ENCODE results near the gene GAS2. TPM values are rescaled to one million over a fixed set of nuclear protein-coding genes. Genes with fewer than 3 reads are reported as not detected.

The GAS2 gene
- polyA plus RNA-seq, 1 of the 3 experiments (the other 2 are of a cell fraction): 0.72 TPM

- H3K27ac ChIP-seq (ENCODE audit: low read depth in 2 of 2, low read length in 1 of 2): no peak overlapping the region
- no peak overlapping the region for H3K4me3 ChIP-seq (ENCODE audit: low read depth in 2 of 2, low read length in 1 of 2)
- no peaks in the 10 kb centered on the region for H3K79me2 ChIP-seq (ENCODE audit: insufficient read depth)
- H3K4me1 ChIP-seq (ENCODE audit: control insufficient read depth in 1 of 2, insufficient read depth in 2 of 2, low read depth in 1 of 2, low read length in 1 of 2): peaks cover 0 to 15% of the 10 kb centered on the region in 2 experiments; a peak in 1 of 4 replicates
- H3K4me2 ChIP-seq: peak overlapping the region; percentile 21; the same call in 1 of the 2 replicates
- H3F3A ChIP-seq (replicated peaks; ENCODE audit: insufficient read depth): no peaks in the 10 kb centered on the region
- no peaks in the 10 kb centered on the region for H4K20me1 ChIP-seq (ENCODE audit: insufficient read depth)
- no peaks in the 10 kb centered on the region for H3K36me3 ChIP-seq (replicated peaks in 1 of 2; ENCODE audit: control insufficient read depth in 1 of 2, insufficient read depth in 2 of 2, low read length in 1 of 2)
- H3K9ac ChIP-seq: no peak overlapping the region
- ChIA-PET CTCF (interaction anchor here (2.1 kb wide), 1 partner anchor 20 kb away, joined by 6 read pairs; no protein-coding TSS in a partner anchor), POLR2A (no interaction called here)
- no peak overlapping the region for H2AFZ ChIP-seq (ENCODE audit: low read depth)
- H3K9me2 ChIP-seq: no peaks in the 10 kb centered on the region
- DNase-seq: no peak
- 58% methylated on average over 2 of the region's 2 CpGs for WGBS (ENCODE audit: low lambda C conversion rate)
- no peaks in the 10 kb centered on the region for H3K9me3 ChIP-seq
- no peaks in the 10 kb centered on the region for H3K27me3 ChIP-seq (ENCODE audit: insufficient read depth)
- TF ChIP-seq, protein P1, sequence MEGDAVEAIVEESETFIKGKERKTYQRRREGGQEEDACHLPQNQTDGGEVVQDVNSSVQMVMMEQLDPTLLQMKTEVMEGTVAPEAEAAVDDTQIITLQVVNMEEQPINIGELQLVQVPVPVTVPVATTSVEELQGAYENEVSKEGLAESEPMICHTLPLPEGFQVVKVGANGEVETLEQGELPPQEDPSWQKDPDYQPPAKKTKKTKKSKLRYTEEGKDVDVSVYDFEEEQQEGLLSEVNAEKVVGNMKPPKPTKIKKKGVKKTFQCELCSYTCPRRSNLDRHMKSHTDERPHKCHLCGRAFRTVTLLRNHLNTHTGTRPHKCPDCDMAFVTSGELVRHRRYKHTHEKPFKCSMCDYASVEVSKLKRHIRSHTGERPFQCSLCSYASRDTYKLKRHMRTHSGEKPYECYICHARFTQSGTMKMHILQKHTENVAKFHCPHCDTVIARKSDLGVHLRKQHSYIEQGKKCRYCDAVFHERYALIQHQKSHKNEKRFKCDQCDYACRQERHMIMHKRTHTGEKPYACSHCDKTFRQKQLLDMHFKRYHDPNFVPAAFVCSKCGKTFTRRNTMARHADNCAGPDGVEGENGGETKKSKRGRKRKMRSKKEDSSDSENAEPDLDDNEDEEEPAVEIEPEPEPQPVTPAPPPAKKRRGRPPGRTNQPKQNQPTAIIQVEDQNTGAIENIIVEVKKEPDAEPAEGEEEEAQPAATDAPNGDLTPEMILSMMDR (IDR thresholded peaks at IDR 0.05): no peak
- TF ChIP-seq MEF2A (IDR thresholded peaks at IDR 0.05; ENCODE audit: borderline replicate concordance, low read depth) (no peak), EZH2phosphoT487 (IDR thresholded peaks at IDR 0.05; ENCODE audit: borderline replicate concordance, low read depth) (no peak), PBX3 (IDR thresholded peaks at IDR 0.05) (no peak), REST (IDR thresholded peaks at IDR 0.05; ENCODE audit: low read depth, low read length) (no peak), IRF3 (IDR thresholded peaks at IDR 0.05; ENCODE audit: low read depth, low read length) (no peak), NRF1 (IDR thresholded peaks at IDR 0.05; ENCODE audit: low read depth, low read length) (no peak), GABPA (IDR thresholded peaks at IDR 0.05; ENCODE audit: low read depth) (no peak), CHD2 (IDR thresholded peaks at IDR 0.05; ENCODE audit: low read length, partially characterized antibody) (no peak), FOSL2 (IDR thresholded peaks at IDR 0.05; ENCODE audit: borderline replicate concordance, low read depth) (no peak), POLR2AphosphoS5 (IDR thresholded peaks at IDR 0.05; ENCODE audit: low read depth, low read length) (no peak), RCOR1 (IDR thresholded peaks at IDR 0.05; ENCODE audit: low read length) (no peak), GATA2 (CRISPR knock-in tag; IDR thresholded peaks at IDR 0.05) (no peak), SMC3 (IDR thresholded peaks at IDR 0.05; ENCODE audit: low read depth, low read length) (no peak), MXI1 (IDR thresholded peaks at IDR 0.05; ENCODE audit: low read depth, low read length) (no peak), SIN3A (IDR thresholded peaks at IDR 0.05; ENCODE audit: borderline replicate concordance, low read depth, low read length) (no peak)
- TF ChIP-seq, protein P2, sequence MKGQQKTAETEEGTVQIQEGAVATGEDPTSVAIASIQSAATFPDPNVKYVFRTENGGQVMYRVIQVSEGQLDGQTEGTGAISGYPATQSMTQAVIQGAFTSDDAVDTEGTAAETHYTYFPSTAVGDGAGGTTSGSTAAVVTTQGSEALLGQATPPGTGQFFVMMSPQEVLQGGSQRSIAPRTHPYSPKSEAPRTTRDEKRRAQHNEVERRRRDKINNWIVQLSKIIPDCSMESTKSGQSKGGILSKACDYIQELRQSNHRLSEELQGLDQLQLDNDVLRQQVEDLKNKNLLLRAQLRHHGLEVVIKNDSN (IDR thresholded peaks at IDR 0.05; ENCODE audit: borderline replicate concordance, low read depth): no peak
- TF ChIP-seq, protein P3, sequence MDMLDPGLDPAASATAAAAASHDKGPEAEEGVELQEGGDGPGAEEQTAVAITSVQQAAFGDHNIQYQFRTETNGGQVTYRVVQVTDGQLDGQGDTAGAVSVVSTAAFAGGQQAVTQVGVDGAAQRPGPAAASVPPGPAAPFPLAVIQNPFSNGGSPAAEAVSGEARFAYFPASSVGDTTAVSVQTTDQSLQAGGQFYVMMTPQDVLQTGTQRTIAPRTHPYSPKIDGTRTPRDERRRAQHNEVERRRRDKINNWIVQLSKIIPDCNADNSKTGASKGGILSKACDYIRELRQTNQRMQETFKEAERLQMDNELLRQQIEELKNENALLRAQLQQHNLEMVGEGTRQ (IDR thresholded peaks at IDR 0.05; ENCODE audit: borderline replicate concordance, low read depth, low read length): no peak
- TF ChIP-seq, protein P4, sequence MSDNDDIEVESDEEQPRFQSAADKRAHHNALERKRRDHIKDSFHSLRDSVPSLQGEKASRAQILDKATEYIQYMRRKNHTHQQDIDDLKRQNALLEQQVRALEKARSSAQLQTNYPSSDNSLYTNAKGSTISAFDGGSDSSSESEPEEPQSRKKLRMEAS (IDR thresholded peaks at IDR 0.05; ENCODE audit: low read depth): no peak
These were observed 141.0 kb downstream of the GAS2 start for GRCh38 chr11:22807391-22807790.

All from SK-N-SH (cell line).